K562 (cell line): ENCODE measurements around the gene PHF1. TPM values are rescaled to one million over a fixed set of nuclear protein-coding genes. Genes with fewer than 3 reads are reported as not detected.

Source experiments
- ATF3 ChIP-seq, 2 experiments: fragments of 450-650 bp in 1 of 2; sonication (generic) in 1 of 2; formaldehyde crosslinking in 1 of 2; IDR thresholded peaks in 1 of 2; conservative IDR thresholded peaks in 1 of 2; 2 replicates each; pipeline versions ENCODE4 v1.6.1 to v1.8.1; 2016 to 2023; ENCODE audit warnings: mild to moderate bottlenecking in 2 of 2, moderate library complexity in 2 of 2, inconsistent platforms in 1 of 2, missing genetic modification reagents in 1 of 2
- CBX1 ChIP-seq: sonication (generic); IDR thresholded peaks from 2 replicates; pipeline ENCODE4 v1.6.1; 2016; ENCODE audit warnings: antibody characterized with exemption, low read depth, mild to moderate bottlenecking
- GABPB2 ChIP-seq: fragments of 250-450 bp; sonication (Bioruptor Pico); conservative IDR thresholded peaks from 2 replicates; pipeline ENCODE4 v1.5.1; 2021; ENCODE audit warnings: mild to moderate bottlenecking
- GMEB1 ChIP-seq: fragments of 250-450 bp; sonication (Bioruptor Pico); IDR thresholded peaks from 2 replicates; pipeline ENCODE4 v1.4.0; 2020; ENCODE audit warnings: mild to moderate bottlenecking
- KAT2B ChIP-seq: IDR thresholded peaks from one replicate; pipeline ENCODE4 v1.6.1; 2012; ENCODE audit warnings: low read depth, mild to moderate bottlenecking, control low read depth, inconsistent platforms, low read length, moderate library complexity
- LEF1 ChIP-seq: fragments of 450-650 bp; IDR thresholded peaks from 2 replicates; pipeline ENCODE4 v1.6.1; 2016; ENCODE audit warnings: mild to moderate bottlenecking
- MBD1 ChIP-seq: fragments of 250-450 bp; sonication (Bioruptor Pico); IDR thresholded peaks from 2 replicates; pipeline ENCODE4 v1.8.0; 2022; ENCODE audit warnings: inconsistent platforms
- MLLT1 ChIP-seq, 2 experiments: fragments of 450-650 bp; IDR thresholded peaks; 2 replicates each; pipeline ENCODE4 v1.6.1; 2016
- NRF1 ChIP-seq, 2 experiments: fragments of 450-650 bp; IDR thresholded peaks in 1 of 2; conservative IDR thresholded peaks in 1 of 2; 2 replicates each; pipeline ENCODE4 v1.6.1; 2014; ENCODE audit warnings: mild to moderate bottlenecking in 2 of 2
- SETDB1 ChIP-seq: IDR thresholded peaks from one replicate; pipeline ENCODE4 v1.6.1; 2012; ENCODE audit warnings: low read length, control low read depth, inconsistent platforms
- TAF7 ChIP-seq: fragments of 450-650 bp; IDR thresholded peaks from 2 replicates; pipeline ENCODE4 v1.6.1; 2016; ENCODE audit warnings: missing genetic modification characterization, missing compliant biosample characterization
- TEAD2 ChIP-seq: fragments of 450-650 bp; IDR thresholded peaks from 2 replicates; pipeline ENCODE4 v1.6.1; 2016; ENCODE audit warnings: missing genetic modification characterization, control low read depth, missing compliant biosample characterization
- TFAP4 ChIP-seq: sonication (generic); formaldehyde crosslinking; IDR thresholded peaks from 2 replicates; pipeline ENCODE4 v1.8.0; 2022; ENCODE audit warnings: missing genetic modification reagents, mild to moderate bottlenecking, moderate library complexity, borderline replicate concordance
- VEZF1 ChIP-seq: fragments of 200-800 bp; sonication (Bioruptor generic); IDR thresholded peaks from 2 replicates; pipeline ENCODE4 v1.6.1; 2017; ENCODE audit warnings: missing genetic modification characterization, missing compliant biosample characterization
- ZBTB12 ChIP-seq: fragments of 250-450 bp; sonication (Bioruptor Pico); IDR thresholded peaks from 2 replicates; pipeline ENCODE4 v1.4.0; 2020
- ZNF551 ChIP-seq: fragments of 250-450 bp; sonication (Bioruptor Pico); IDR thresholded peaks from 2 replicates; pipeline ENCODE4 v1.5.0; 2021; ENCODE audit warnings: mild to moderate bottlenecking, moderate library complexity
- ZNF583 ChIP-seq: fragments of 250-450 bp; sonication (Bioruptor Pico); IDR thresholded peaks from 2 replicates; pipeline ENCODE4 v1.4.0; 2020
- polyA plus RNA-seq, 8 experiments: library from polyadenylated mRNA; depleted of rRNA in 4 of 8; stranded (reverse) in 5 of 8; unstranded in 3 of 8; fragments of >200 nt; fragmentation: Nextera tagmentation in 2 of 8; fragmentation: Illumina TruSeq in 1 of 8; extraction: Ambion mirVana in 2 of 8; extraction: Trizol in 1 of 8; gene quantifications; 2 replicates each; pipeline versions ENCODE4 v1.2.1 to v1.2.3, GENCODE V29; 2011 to 2014; ENCODE audit warnings: inconsistent platforms in 1 of 8, missing spikeins in 1 of 8
- total RNA-seq, 7 experiments: library from RNA; depleted of rRNA in 6 of 7; stranded (reverse); fragments of >200 nt in 6 of 7; fragmentation: Illumina TruSeq in 2 of 7; extraction: Trizol in 2 of 7; gene quantifications; 2 replicates each; pipeline versions ENCODE4 v1.2.1 to v1.2.3, GENCODE V29; 2011 to 2021; ENCODE audit warnings: low replicate concordance in 1 of 7

The PHF1 gene
- total and polyA plus RNA-seq, 9 of the 15 experiments (the other 6 are each of a cell fraction or from before 2014, with no cell fraction given), result 3.7 to 64.2 (median 33.7) TPM

- peak; percentile 50 to 67 for TF ChIP-seq MLLT1 (IDR thresholded peaks at IDR 0.05)
- no peak for TF ChIP-seq MBD1 (CRISPR knock-in tag)
- TF ChIP-seq GMEB1 (CRISPR knock-in tag), result peak; percentile 95
- TF ChIP-seq ZNF551 (CRISPR knock-in tag), result no peak
- peak; percentile 96 for TF ChIP-seq NRF1 (conservative IDR thresholded peaks at IDR 0.05 in 1 of 2, IDR thresholded peaks at IDR 0.05 in 1 of 2)
- no peak for TF ChIP-seq TEAD2 (tag)
- TF ChIP-seq GABPB2 (CRISPR knock-in tag), result no peak
- peak; percentile 29 for TF ChIP-seq KAT2B
- TF ChIP-seq ATF3 (IDR thresholded peaks at IDR 0.05), result no peak; the same call in 1 of the 2 replicates
- peak; percentile 72; the same call in 1 of the 2 replicates for TF ChIP-seq ATF3 (CRISPR knock-in tag; conservative IDR thresholded peaks at IDR 0.05)
- TF ChIP-seq CBX1, result 0 out of 2 replicates have a peak, but pooled peaks have one; percentile 9
- TF ChIP-seq ZBTB12 (CRISPR knock-in tag), result peak; percentile 87
- TF ChIP-seq TAF7, result no peak
- 0 out of 2 replicates have a peak, but pooled peaks have one; percentile 3 for TF ChIP-seq ZNF583 (CRISPR knock-in tag)
- TF ChIP-seq LEF1, result 0 out of 2 replicates have a peak, but pooled peaks have one; percentile 18
- TF ChIP-seq VEZF1 (CRISPR knock-in tag), result peak; percentile 95
- peak; percentile 92 for TF ChIP-seq TFAP4 (CRISPR knock-in tag)
- TF ChIP-seq SETDB1, result peak; percentile 35
Observed at GRCh38 chr6:33391278-33391921, 19.4 kb upstream of the PHF1 start, which contains the start of gene KIFC1 (continued).
